K562 (cell line): ENCODE data around the gene IRF9. TPM values are rescaled to one million over a fixed set of nuclear protein-coding genes. Genes with fewer than 3 reads are reported as not detected.

Experiments used
- ATF2 ChIP-seq: sonication (generic); formaldehyde crosslinking; IDR thresholded peaks from 2 replicates; pipeline ENCODE4 v1.8.1; 2022; ENCODE audit warnings: missing genetic modification reagents
- BCOR ChIP-seq: fragments of 450-650 bp; IDR thresholded peaks from 2 replicates; pipeline ENCODE4 v1.6.1; 2016
- CUX1 ChIP-seq: fragments of 200-800 bp; sonication (Bioruptor generic); IDR thresholded peaks from 2 replicates; pipeline ENCODE4 v1.6.1; 2016; ENCODE audit warnings: missing genetic modification characterization, missing compliant biosample characterization
- FOXM1 ChIP-seq, 2 experiments: fragments of 450-650 bp in 1 of 2; sonication (generic) in 1 of 2; formaldehyde crosslinking in 1 of 2; IDR thresholded peaks; 2 replicates each; pipeline versions ENCODE4 v1.6.1 to v1.9.0; 2017 to 2022; ENCODE audit warnings: low read depth in 2 of 2, mild to moderate bottlenecking in 2 of 2, missing genetic modification reagents in 1 of 2, moderate library complexity in 1 of 2
- GABPA ChIP-seq: fragments of 200-800 bp; sonication (Bioruptor generic); conservative IDR thresholded peaks from 2 replicates; pipeline ENCODE4 v1.6.1; 2016; ENCODE audit warnings: low read depth, missing genetic modification characterization, missing compliant biosample characterization
- GABPB1 ChIP-seq: sonication (generic); formaldehyde crosslinking; IDR thresholded peaks from 2 replicates; pipeline ENCODE4 v1.8.0; 2022; ENCODE audit warnings: mild to moderate bottlenecking, missing genetic modification reagents
- HNRNPL ChIP-seq: fragments of 200-400 bp; formaldehyde crosslinking; IDR thresholded peaks from 2 replicates; pipeline ENCODE4 v1.6.1; 2017; ENCODE audit warnings: low read depth, mild to moderate bottlenecking, low read length
- LARP7 ChIP-seq: fragments of 450-650 bp; IDR thresholded peaks from 2 replicates; pipeline ENCODE4 v1.6.1; 2016
- MAZ ChIP-seq, 2 experiments: fragments of 450-650 bp in 1 of 2; sonication (generic) in 1 of 2; formaldehyde crosslinking; IDR thresholded peaks in 1 of 2; conservative IDR thresholded peaks in 1 of 2; 2 replicates each; pipeline versions ENCODE4 v1.4.0 to v1.5.0; 2020; ENCODE audit warnings: mild to moderate bottlenecking in 1 of 2, missing genetic modification reagents in 1 of 2
- MYBL2 ChIP-seq, 2 experiments: fragments of 450-650 bp in 1 of 2; sonication (generic) in 1 of 2; formaldehyde crosslinking in 1 of 2; IDR thresholded peaks; 2 replicates each; pipeline versions ENCODE4 v1.6.1 to v1.8.1; 2017 to 2022; ENCODE audit warnings: borderline replicate concordance in 1 of 2, inconsistent platforms in 1 of 2, low read depth in 1 of 2, mild to moderate bottlenecking in 1 of 2, missing genetic modification reagents in 1 of 2, moderate library complexity in 1 of 2
- NUFIP1 ChIP-seq: fragments of 450-650 bp; IDR thresholded peaks from 2 replicates; pipeline ENCODE4 v1.6.1; 2018; ENCODE audit not compliant: partially characterized antibody
- PPARD ChIP-seq: fragments of 250-450 bp; sonication (Bioruptor Pico); IDR thresholded peaks from 2 replicates; pipeline ENCODE4 v1.8.0; 2022; ENCODE audit warnings: inconsistent platforms, mild to moderate bottlenecking, moderate library complexity
- RBM17 ChIP-seq: fragments of 200-400 bp; formaldehyde crosslinking; IDR thresholded peaks from 2 replicates; pipeline ENCODE4 v1.6.1; 2017; ENCODE audit warnings: low read depth, mild to moderate bottlenecking, low read length, borderline replicate concordance
- RBM22 ChIP-seq: fragments of 200-400 bp; formaldehyde crosslinking; IDR thresholded peaks from 2 replicates; pipeline ENCODE4 v1.6.1; 2018; ENCODE audit warnings: low read length, low read depth; ENCODE audit not compliant: poor library complexity, severe bottlenecking
- USF1 ChIP-seq: sonication (generic); formaldehyde crosslinking; IDR thresholded peaks from 2 replicates; pipeline ENCODE4 v1.9.0; 2022; ENCODE audit warnings: mild to moderate bottlenecking, missing genetic modification reagents
- VEZF1 ChIP-seq: fragments of 200-800 bp; sonication (Bioruptor generic); IDR thresholded peaks from 2 replicates; pipeline ENCODE4 v1.6.1; 2017; ENCODE audit warnings: missing genetic modification characterization, missing compliant biosample characterization
- polyA plus RNA-seq, 8 experiments: library from polyadenylated mRNA; depleted of rRNA in 4 of 8; stranded (reverse) in 5 of 8; unstranded in 3 of 8; fragments of >200 nt; fragmentation: Nextera tagmentation in 2 of 8; fragmentation: Illumina TruSeq in 1 of 8; extraction: Ambion mirVana in 2 of 8; extraction: Trizol in 1 of 8; gene quantifications; 2 replicates each; pipeline versions ENCODE4 v1.2.1 to v1.2.3, GENCODE V29; 2011 to 2014; ENCODE audit warnings: inconsistent platforms in 1 of 8, missing spikeins in 1 of 8
- total RNA-seq, 7 experiments: library from RNA; depleted of rRNA in 6 of 7; stranded (reverse); fragments of >200 nt in 6 of 7; fragmentation: Illumina TruSeq in 2 of 7; extraction: Trizol in 2 of 7; gene quantifications; 2 replicates each; pipeline versions ENCODE4 v1.2.1 to v1.2.3, GENCODE V29; 2011 to 2021; ENCODE audit warnings: low replicate concordance in 1 of 7

The IRF9 gene
- total and polyA plus RNA-seq, 9 of the 15 experiments (the other 6 are each of a cell fraction or from before 2014, with no cell fraction given) = 0.79 to 14.8 (median 6.1) TPM

- no peak for TF ChIP-seq ATF2
- TF ChIP-seq USF1 (CRISPR knock-in tag) = peak; percentile 98
- TF ChIP-seq HNRNPL = no peak
- TF ChIP-seq VEZF1 (CRISPR knock-in tag) = peak; percentile 54
- no peak for TF ChIP-seq MYBL2 (IDR thresholded peaks at IDR 0.05; ENCODE audit: low read depth)
- no peak for TF ChIP-seq MYBL2 (CRISPR knock-in tag; IDR thresholded peaks at IDR 0.05; ENCODE audit: borderline replicate concordance)
- TF ChIP-seq MAZ (CRISPR knock-in tag; conservative IDR thresholded peaks at IDR 0.05 in 1 of 2, IDR thresholded peaks at IDR 0.05 in 1 of 2) = peak; percentile 33 to 85; a peak in 2 of 4 replicates
- no peak for TF ChIP-seq FOXM1 (IDR thresholded peaks at IDR 0.05; ENCODE audit: low read depth)
- TF ChIP-seq FOXM1 (CRISPR knock-in tag; IDR thresholded peaks at IDR 0.05; ENCODE audit: low read depth) = no peak
- TF ChIP-seq BCOR = no peak
- no peak for TF ChIP-seq RBM22
- peak; percentile 75 for TF ChIP-seq GABPA (tag)
- no peak for TF ChIP-seq NUFIP1
- no peak for TF ChIP-seq RBM17
- no peak for TF ChIP-seq LARP7
- peak; percentile 78 for TF ChIP-seq GABPB1 (CRISPR knock-in tag)
- TF ChIP-seq PPARD (CRISPR knock-in tag) = no peak
- no peak for TF ChIP-seq CUX1 (CRISPR knock-in tag)
Observed at GRCh38 chr14:24212924-24213865, 52.1 kb downstream of the IRF9 start, which contains the start of gene CHMP4A (continued).
